ENCODE measurements around the gene LEUTX.
"Not testable (repeated sequence)": the region's sequence is repeated elsewhere in the genome, so short reads cannot be mapped to it uniquely, and the experiment has no call there.

Gene LEUTX

DNA sequence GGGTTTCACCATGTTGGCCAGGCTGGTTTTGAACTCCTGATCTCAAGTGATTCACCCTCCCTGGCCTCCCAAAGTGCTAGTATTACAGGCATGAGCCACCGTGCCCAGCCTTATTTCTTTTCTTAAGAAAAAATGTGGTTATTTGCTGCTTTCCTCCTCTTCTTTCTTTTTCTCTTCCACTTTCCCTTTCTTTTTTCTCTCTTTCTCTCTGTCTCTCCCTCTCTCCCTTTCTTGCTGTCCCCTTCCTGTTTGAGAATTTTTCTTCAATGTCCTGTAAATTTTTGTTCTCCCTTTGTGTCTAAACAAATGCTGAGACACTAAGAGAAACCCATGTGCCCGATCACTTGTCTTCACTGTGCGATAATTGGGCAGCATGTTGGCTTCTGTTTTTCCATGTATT, 2.2 kb downstream of the LEUTX start:
- no peak for DNase-seq (ENCODE audit: low spot score)

GRCh38 chr19:39788244-39788643, 9.6 kb downstream of the LEUTX start:
- no peak for DNase-seq (ENCODE audit: low spot score)

DNA sequence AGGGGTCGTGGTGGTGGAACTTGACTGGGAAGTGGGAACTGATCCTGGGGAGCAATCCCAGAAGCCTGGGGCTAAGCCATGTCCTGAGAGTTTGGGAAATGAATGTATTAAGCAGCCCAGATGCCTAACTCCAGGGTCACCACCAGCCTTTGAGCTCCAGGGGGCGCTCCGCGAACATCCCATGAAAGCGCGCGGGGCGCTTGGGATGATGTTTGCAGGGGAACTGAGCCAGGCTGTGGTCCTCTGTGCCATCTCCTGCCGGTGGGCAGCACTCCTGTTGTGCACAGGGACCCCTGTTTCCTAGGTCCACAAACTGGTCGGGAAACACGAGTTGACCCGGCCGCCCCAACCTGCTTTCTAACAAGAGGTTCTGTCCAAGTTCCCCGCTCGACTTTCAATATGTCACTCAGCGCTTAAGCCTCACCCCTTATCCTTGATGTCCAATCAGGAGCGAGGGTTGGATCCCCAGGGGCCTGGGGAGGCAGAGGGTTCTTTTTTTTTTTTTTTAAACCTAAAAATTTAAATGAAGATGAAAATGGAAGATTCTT, 14.4 kb downstream of the LEUTX start:
- DNase-seq (ENCODE audit: low spot score): peak; percentile 84

DNA sequence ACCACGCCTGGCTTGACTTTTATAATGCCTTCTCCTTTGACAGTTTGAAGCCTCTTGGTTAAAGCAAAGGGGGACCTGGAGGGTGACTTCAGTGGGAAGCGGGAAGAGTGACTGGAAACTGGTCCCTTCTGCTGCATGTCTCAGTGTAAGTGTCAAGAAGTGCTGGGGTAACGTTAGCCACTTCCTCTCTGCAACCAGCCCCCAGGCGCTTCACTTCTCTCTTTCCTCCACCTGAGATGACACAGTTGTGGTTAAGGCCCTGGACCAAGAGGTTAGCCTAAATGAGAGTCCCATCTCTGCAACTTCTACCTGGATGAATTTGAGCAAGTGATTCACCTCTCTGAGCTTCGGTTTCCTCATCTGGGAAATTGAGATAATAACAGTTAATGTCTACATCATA, 16.3 kb downstream of the LEUTX start:
- no peak for DNase-seq (ENCODE audit: low spot score)

GRCh38 chr19:39796000-39796498, 17.4 kb downstream of the LEUTX start:
- no peak for DNase-seq (ENCODE audit: low spot score)

DNA sequence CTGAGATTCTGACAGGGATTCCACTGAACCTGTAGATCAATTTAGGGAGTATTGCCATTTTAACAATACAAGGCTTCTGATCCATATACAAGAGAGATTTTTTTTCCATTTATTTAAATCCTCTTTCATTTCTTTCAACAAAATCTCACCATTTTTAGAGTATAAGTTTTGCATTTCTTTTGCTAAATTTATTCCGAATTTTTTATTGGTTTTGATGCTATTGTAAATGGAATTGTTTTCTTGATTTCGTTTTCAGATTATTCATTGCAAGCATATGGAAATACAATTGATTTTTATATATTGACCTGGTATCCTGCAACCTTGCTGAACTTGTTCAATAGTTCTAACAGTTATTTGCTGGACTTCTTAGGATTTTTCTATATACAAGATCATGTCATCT, 18.4 kb downstream of the LEUTX start:
- no peak for DNase-seq (ENCODE audit: low spot score)

DNA sequence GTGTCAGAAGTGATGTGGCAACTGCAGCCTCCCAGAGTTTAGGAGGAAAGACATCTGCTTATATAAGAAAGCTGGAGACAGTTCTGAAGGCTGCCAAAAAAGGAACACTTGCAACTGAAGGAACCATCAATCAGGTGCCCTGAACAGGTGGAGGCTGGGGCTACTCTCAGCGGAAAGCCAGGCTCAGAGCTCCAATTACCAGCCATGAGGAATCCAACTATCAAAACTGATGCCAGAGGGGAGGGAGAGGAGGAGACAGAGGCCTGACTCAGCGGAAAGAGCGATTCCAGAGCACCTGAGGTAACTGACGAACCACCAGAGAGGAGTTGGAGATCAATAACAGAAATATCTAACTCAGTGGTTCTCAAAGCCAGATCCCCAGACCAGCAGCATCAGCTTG, 24.3 kb downstream of the LEUTX start:
- no peak for DNase-seq (ENCODE audit: low spot score)

- no peak for DNase-seq (ENCODE audit: low spot score)
These were observed 26.4 kb downstream of the LEUTX start for GRCh38 chr19:39805104-39805503.

GRCh38 chr19:39807846-39808364, 29.3 kb downstream of the LEUTX start:
- no peak for DNase-seq (ENCODE audit: low spot score)

GRCh38 chr19:39808688-39809087, 30.0 kb downstream of the LEUTX start:
- not testable (repeated sequence) for DNase-seq (ENCODE audit: low spot score)

- no peak for DNase-seq (ENCODE audit: low spot score)
These were observed 30.7 kb downstream of the LEUTX start for GRCh38 chr19:39809368-39809767.

GRCh38 chr19:39810424-39810823, 31.8 kb downstream of the LEUTX start:
- DNase-seq (ENCODE audit: low spot score): no peak

DNA sequence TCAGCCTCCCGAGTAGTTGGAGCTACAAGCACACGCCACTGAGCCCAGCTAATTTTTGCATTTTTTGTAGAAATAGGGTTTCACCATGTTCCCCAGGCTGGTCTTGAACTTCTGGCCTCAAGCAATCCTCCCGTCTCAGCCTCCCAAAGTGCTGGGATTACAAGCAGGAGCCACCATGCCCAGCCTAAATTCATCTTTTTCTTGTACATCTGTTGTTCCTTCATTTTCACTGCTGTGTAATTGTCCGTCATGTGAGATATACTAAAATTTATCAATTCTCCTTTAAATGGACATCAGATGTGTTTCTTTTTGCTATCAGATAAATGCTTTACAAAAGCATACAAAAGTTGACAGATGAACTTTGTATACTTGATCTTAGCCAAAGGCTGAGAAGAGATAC, 32.4 kb downstream of the LEUTX start:
- no peak for DNase-seq (ENCODE audit: low spot score)

GRCh38 chr19:39813264-39813993, 34.8 kb downstream of the LEUTX start:
- no peak for DNase-seq (ENCODE audit: low spot score)

GRCh38 chr19:39814111-39814510, 35.5 kb downstream of the LEUTX start:
- not testable (repeated sequence) for DNase-seq (ENCODE audit: low spot score)

GRCh38 chr19:39814595-39814994, 35.9 kb downstream of the LEUTX start:
- no peak for DNase-seq (ENCODE audit: low spot score)

DNA sequence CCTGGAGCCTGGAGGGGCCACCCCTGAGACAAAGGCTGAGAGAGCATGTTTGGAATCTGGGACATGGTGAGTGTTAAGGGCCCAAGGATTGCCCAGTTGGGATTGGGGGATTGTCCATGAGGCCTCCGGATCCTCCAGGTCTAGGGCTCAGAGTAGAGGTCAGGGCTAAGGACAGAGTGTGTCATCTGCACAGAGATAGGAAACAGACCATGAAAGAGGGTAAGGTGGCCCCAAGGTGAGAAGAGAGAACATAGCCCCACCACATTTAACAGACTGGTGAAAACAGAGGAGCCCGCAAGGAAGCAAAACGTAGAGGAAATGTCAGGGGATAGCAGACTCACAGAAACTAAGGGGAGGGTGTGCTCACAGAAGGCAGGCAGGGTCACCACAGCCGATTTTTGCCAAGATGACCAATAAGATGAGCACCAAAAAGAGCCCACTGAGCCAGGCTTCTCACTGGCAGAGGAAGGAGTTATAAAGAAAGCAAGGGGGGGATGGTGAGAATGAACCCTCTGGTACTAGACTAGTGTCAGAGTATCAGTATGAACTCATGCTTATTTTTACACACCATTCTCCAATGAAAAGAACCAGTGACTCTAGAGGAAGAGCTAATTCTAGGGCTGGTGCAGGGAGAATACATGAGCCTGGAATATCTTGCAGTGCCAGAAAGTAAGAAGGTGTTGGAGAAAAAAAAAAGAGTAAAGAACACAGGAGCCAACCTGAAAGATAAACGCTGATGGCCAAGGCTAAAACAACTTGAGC, 37.8 kb downstream of the LEUTX start:
- no peak for DNase-seq (ENCODE audit: low spot score)

DNA sequence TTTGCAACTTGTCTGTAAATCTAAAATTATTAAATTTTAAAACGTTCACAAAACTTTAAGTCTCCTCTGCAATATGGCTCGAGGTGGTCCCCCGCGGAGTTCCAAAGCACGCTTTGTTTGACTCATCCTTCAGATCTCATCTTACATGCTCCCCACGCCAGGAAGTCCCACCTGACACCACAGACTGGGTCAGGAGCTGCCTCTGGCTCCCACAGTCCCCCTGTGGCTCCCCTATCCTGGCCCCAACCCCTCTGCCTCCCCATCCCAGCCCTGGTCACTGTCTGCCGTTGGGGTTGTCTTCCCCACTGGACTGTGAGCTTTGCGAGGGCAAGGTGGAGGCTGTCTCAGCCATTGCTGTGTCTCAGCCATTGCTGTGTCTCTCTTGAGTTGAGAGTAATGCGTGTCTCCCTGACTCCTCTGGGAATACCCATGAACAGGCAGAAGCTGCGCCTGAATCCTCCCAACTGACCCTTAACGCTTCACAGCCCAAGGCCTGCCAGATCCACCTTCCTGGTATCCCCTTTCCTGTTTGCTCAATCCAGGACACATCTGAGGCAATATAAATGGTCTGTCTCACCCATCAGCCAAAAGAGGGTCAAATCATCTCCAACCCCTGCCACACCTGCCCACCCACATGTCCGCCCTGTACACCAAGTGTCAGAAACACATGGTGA, 39.4 kb downstream of the LEUTX start:
- no peak for DNase-seq (ENCODE audit: low spot score)

- no peak for DNase-seq (ENCODE audit: low spot score)
These were observed 40.0 kb downstream of the LEUTX start for GRCh38 chr19:39818626-39819097.

GRCh38 chr19:39819786-39820185, 41.1 kb downstream of the LEUTX start:
- DNase-seq (ENCODE audit: low spot score): no peak

GRCh38 chr19:39820696-39821095, 42.0 kb downstream of the LEUTX start:
- no peak for DNase-seq (ENCODE audit: low spot score)

DNA sequence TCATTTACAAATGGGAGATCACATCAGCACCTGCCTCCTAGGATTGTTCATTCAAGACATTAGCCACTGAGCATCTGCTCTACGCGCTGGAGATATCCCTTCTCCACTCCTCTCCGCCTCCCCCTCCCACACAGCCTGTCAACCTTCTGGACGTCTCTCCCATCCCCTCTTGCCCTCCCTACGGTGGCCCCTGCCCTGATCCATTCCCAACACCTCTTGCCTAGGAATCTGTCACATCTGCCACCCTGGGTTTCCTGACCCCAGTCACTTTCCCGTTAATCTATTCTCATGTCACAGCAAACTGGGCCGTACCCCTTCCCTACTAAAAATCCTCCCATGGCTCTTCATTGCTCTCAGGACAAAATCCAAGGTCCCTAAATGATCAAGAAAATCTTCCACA, 45.0 kb downstream of the LEUTX start:
- DNase-seq (ENCODE audit: low spot score): no peak

Measured in AG08396 (cell line).